ENCODE results near the gene CGAS.
A peak's percentile ranks its signal among the peaks of the same experiment; 100 is the strongest.
"Not testable (repeated sequence)": the region's sequence is repeated elsewhere in the genome, so short reads cannot be mapped to it uniquely, and the experiment has no call there.

Gene CGAS

GRCh38 chr6:73395875-73396274 is 56.2 kb downstream of the CGAS start:
- H3K27me3 ChIP-seq (ENCODE audit: control insufficient read depth, insufficient read depth, low read length) = no peaks in the 10 kb centered on the region
- no peaks in the 10 kb centered on the region for H3K9me3 ChIP-seq (ENCODE audit: control insufficient read depth, insufficient read depth, low read length)
- H3K27ac ChIP-seq (ENCODE audit: low read depth, low read length) = no peak overlapping the region
- no peak overlapping the region for H3K4me3 ChIP-seq (ENCODE audit: low read depth, low read length)
- H3K4me1 ChIP-seq (ENCODE audit: control insufficient read depth, insufficient read depth, low read length) = no peaks in the 10 kb centered on the region
- no peaks in the 10 kb centered on the region for H3K36me3 ChIP-seq (ENCODE audit: control insufficient read depth, insufficient read depth, low read length)
- H3K9ac ChIP-seq (ENCODE audit: low read depth, low read length) = no peak overlapping the region

DNA sequence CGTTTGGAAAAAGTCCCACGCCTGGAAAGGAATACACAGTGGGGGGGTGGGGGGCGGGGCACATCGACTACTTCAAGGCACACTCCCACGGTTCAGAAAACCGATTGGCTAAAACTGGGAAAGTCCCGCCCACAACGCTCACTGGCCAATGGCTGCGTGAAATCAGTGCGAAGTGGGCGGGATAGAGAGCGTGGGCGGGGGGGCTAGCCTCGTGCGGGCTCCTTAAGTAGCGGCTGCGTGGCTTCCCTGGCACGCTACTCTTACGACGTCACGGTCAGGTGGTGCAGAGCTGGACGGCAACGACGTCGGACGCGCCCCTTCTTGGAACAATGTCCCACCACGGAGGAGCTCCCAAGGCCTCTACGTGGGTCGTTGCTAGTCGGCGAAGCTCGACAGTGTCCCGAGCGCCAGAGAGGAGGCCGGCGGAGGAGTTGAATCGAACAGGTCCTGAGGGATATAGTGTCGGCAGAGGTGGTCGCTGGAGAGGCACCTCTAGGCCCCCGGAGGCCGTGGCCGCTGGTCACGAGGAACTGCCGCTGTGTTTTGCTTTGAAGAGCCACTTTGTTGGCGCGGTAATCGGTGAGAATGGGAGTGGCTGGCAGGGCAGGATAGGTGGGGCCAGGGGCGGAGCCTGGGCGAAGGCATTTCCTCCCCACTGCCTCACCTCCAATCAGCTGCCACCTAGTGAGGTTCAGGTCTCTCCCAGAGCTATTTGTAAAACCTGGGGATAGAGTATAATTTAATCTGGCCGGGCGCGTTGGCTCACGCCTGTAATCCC is 57.3 kb downstream of the CGAS start, which contains the start of gene DDX43:
TSS of gene DDX43 (plus strand) at position 252 of the 778 bp plus-strand sequence. CDS start at position 330, 78 bp downstream.
- Histone ChIP-seq H3K4me1 (ENCODE audit: control insufficient read depth, insufficient read depth, low read length) (no peaks in the 10 kb centered on the region), H3K9ac (ENCODE audit: low read depth, low read length) (no peak within 1 kb of the TSS), H3K27me3 (ENCODE audit: control insufficient read depth, insufficient read depth, low read length) (no peaks in the 10 kb centered on the region), H3K9me3 (ENCODE audit: control insufficient read depth, insufficient read depth, low read length) (no peaks in the 10 kb centered on the region), H3K4me3 (ENCODE audit: low read depth, low read length) (no peak within 1 kb of the TSS), H3K27ac (ENCODE audit: low read depth, low read length) (no peak within 1 kb of the TSS), H3K36me3 (ENCODE audit: control insufficient read depth, insufficient read depth, low read length) (no peaks in the 10 kb centered on the region)

GRCh38 chr6:73393278-73393677 is 58.8 kb downstream of the CGAS start:
- H3K27me3 ChIP-seq (ENCODE audit: control insufficient read depth, insufficient read depth, low read length) = no peaks in the 10 kb centered on the region
- no peak overlapping the region for H3K27ac ChIP-seq (ENCODE audit: low read depth, low read length)
- no peak overlapping the region for H3K9ac ChIP-seq (ENCODE audit: low read depth, low read length)
- H3K4me3 ChIP-seq (ENCODE audit: low read depth, low read length) = no peak overlapping the region
- no peaks in the 10 kb centered on the region for H3K9me3 ChIP-seq (ENCODE audit: control insufficient read depth, insufficient read depth, low read length)
- no peaks in the 10 kb centered on the region for H3K36me3 ChIP-seq (ENCODE audit: control insufficient read depth, insufficient read depth, low read length)
- H3K4me1 ChIP-seq (ENCODE audit: control insufficient read depth, insufficient read depth, low read length) = peaks cover 7% of the 10 kb centered on the region; the same call in 1 of the 2 replicates

DNA sequence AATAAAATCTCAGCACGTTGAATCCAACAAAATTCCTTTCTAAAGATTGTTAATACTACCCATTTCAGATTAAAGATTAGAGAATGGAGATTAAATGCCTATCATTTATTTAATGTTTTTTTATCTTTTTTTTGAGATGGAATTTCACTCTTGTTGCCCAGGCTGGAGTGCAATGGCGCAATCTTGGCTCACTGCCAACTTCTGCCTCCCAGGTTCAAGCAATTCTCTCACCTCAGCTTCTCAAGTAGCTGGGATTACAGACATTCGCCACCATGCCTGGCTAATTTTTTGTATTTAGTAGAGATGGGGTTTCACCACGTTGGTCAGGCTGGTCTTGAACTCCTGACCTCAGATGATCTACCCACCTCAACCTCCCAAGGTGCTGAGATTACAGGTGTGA is 59.9 kb downstream of the CGAS start:
- not testable (repeated sequence) for H3K4me3 ChIP-seq (ENCODE audit: low read depth, low read length); H3K27ac ChIP-seq (ENCODE audit: low read depth, low read length); H3K9me3 ChIP-seq (ENCODE audit: control insufficient read depth, insufficient read depth, low read length); H3K9ac ChIP-seq (ENCODE audit: low read depth, low read length); H3K4me1 ChIP-seq (ENCODE audit: control insufficient read depth, insufficient read depth, low read length); H3K27me3 ChIP-seq (ENCODE audit: control insufficient read depth, insufficient read depth, low read length); H3K36me3 ChIP-seq (ENCODE audit: control insufficient read depth, insufficient read depth, low read length)

DNA sequence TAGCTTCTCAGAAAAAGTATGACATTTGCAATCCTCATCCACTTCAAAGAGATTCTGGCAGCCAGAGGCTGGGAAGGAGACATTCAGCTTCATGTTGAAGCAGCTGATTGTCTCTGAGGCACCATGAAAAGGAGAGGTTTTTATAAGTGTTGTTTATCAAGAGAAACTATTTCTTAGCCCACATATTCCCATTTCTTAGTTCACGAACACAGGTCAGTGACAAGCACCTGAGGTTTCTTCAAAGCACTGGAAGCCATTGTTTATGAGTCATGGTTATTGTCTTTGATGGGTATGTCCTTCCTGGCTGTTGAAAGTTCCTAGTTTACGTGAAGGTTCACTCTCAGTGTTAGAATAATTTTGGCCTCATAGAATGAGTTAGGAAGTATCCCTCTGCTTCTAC is 60.4 kb downstream of the CGAS start:
- Histone ChIP-seq H3K27me3 (ENCODE audit: control insufficient read depth, insufficient read depth, low read length) (no peaks in the 10 kb centered on the region), H3K36me3 (ENCODE audit: control insufficient read depth, insufficient read depth, low read length) (no peaks in the 10 kb centered on the region), H3K4me3 (ENCODE audit: low read depth, low read length) (no peak overlapping the region), H3K4me1 (ENCODE audit: control insufficient read depth, insufficient read depth, low read length) (peaks cover 8% of the 10 kb centered on the region; the same call in 1 of the 2 replicates), H3K27ac (ENCODE audit: low read depth, low read length) (no peak overlapping the region), H3K9me3 (ENCODE audit: control insufficient read depth, insufficient read depth, low read length) (no peaks in the 10 kb centered on the region), H3K9ac (ENCODE audit: low read depth, low read length) (no peak overlapping the region)

GRCh38 chr6:73389854-73390253 is 62.2 kb downstream of the CGAS start:
- Histone ChIP-seq H3K27ac (ENCODE audit: low read depth, low read length) (no peak overlapping the region), H3K9ac (ENCODE audit: low read depth, low read length) (no peak overlapping the region), H3K4me3 (ENCODE audit: low read depth, low read length) (no peak overlapping the region)

GRCh38 chr6:73388800-73389512 is 63.1 kb downstream of the CGAS start:
- peak overlapping the region; percentile 61 for H3K4me3 ChIP-seq (ENCODE audit: low read depth, low read length)
- no peaks in the 10 kb centered on the region for H3K9me3 ChIP-seq (ENCODE audit: control insufficient read depth, insufficient read depth, low read length)
- peak overlapping the region; percentile 59 for H3K9ac ChIP-seq (ENCODE audit: low read depth, low read length)
- peaks cover 8% of the 10 kb centered on the region; the same call in 1 of the 2 replicates for H3K4me1 ChIP-seq (ENCODE audit: control insufficient read depth, insufficient read depth, low read length)
- peak overlapping the region; percentile 78 for H3K27ac ChIP-seq (ENCODE audit: low read depth, low read length)
- H3K36me3 ChIP-seq (ENCODE audit: control insufficient read depth, insufficient read depth, low read length) = no peaks in the 10 kb centered on the region
- no peaks in the 10 kb centered on the region for H3K27me3 ChIP-seq (ENCODE audit: control insufficient read depth, insufficient read depth, low read length)

More at GRCh38 chr6:73389854-73390253, 62.2 kb downstream of the CGAS start:
- H3K27me3 ChIP-seq (ENCODE audit: control insufficient read depth, insufficient read depth, low read length) = no peaks in the 10 kb centered on the region
- no peaks in the 10 kb centered on the region for H3K36me3 ChIP-seq (ENCODE audit: control insufficient read depth, insufficient read depth, low read length)
- H3K4me1 ChIP-seq (ENCODE audit: control insufficient read depth, insufficient read depth, low read length) = peaks cover 8% of the 10 kb centered on the region; the same call in 1 of the 2 replicates
- no peaks in the 10 kb centered on the region for H3K9me3 ChIP-seq (ENCODE audit: control insufficient read depth, insufficient read depth, low read length)

DNA sequence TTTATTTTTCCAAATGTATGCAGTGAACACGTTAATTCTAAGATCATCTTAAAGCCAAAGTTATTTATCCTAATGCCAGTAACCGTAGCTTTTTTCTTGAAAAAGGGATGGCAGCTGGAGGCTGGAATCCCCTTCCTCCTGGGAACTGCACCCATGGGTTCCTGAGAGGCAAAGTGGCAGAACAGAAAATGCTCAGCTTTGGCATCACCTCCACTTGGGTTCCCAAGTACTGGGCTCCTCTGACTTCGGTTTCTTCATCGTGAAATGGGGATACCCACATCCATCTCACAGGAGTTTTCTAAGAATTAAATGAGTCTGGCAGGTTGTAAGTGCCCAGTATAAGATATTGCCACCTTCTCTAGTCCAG is 63.7 kb downstream of the CGAS start:
- 0 out of 2 replicates have a peak overlapping the region, but pooled peaks have one; percentile 59 for H3K9ac ChIP-seq (ENCODE audit: low read depth, low read length)
- H3K4me3 ChIP-seq (ENCODE audit: low read depth, low read length) = peak overlapping the region; percentile 61
- H3K27ac ChIP-seq (ENCODE audit: low read depth, low read length) = peak overlapping the region; percentile 78

GRCh38 chr6:73382462-73383113 is 69.5 kb downstream of the CGAS start:
- Histone ChIP-seq H3K36me3 (ENCODE audit: control insufficient read depth, insufficient read depth, low read length) (no peaks in the 10 kb centered on the region), H3K4me1 (ENCODE audit: control insufficient read depth, insufficient read depth, low read length) (no peaks in the 10 kb centered on the region), H3K27me3 (ENCODE audit: control insufficient read depth, insufficient read depth, low read length) (no peaks in the 10 kb centered on the region), H3K4me3 (ENCODE audit: low read depth, low read length) (no peak overlapping the region), H3K9me3 (ENCODE audit: control insufficient read depth, insufficient read depth, low read length) (no peaks in the 10 kb centered on the region), H3K27ac (ENCODE audit: low read depth, low read length) (no peak overlapping the region), H3K9ac (ENCODE audit: low read depth, low read length) (no peak overlapping the region)

More for the DNA sequence above, 63.7 kb downstream of the CGAS start:
- H3K27me3 ChIP-seq (ENCODE audit: control insufficient read depth, insufficient read depth, low read length) = no peaks in the 10 kb centered on the region
- peaks cover 8% of the 10 kb centered on the region; the same call in 1 of the 2 replicates for H3K4me1 ChIP-seq (ENCODE audit: control insufficient read depth, insufficient read depth, low read length)
- H3K36me3 ChIP-seq (ENCODE audit: control insufficient read depth, insufficient read depth, low read length) = no peaks in the 10 kb centered on the region
- H3K9me3 ChIP-seq (ENCODE audit: control insufficient read depth, insufficient read depth, low read length) = no peaks in the 10 kb centered on the region

- H3K9ac ChIP-seq (ENCODE audit: low read depth, low read length); H3K27ac ChIP-seq (ENCODE audit: low read depth, low read length); H3K4me1 ChIP-seq (ENCODE audit: control insufficient read depth, insufficient read depth, low read length); H3K9me3 ChIP-seq (ENCODE audit: control insufficient read depth, insufficient read depth, low read length); H3K36me3 ChIP-seq (ENCODE audit: control insufficient read depth, insufficient read depth, low read length); H3K27me3 ChIP-seq (ENCODE audit: control insufficient read depth, insufficient read depth, low read length); H3K4me3 ChIP-seq (ENCODE audit: low read depth, low read length): not testable (repeated sequence)
These were observed 70.6 kb downstream of the CGAS start for GRCh38 chr6:73381531-73381930.

DNA sequence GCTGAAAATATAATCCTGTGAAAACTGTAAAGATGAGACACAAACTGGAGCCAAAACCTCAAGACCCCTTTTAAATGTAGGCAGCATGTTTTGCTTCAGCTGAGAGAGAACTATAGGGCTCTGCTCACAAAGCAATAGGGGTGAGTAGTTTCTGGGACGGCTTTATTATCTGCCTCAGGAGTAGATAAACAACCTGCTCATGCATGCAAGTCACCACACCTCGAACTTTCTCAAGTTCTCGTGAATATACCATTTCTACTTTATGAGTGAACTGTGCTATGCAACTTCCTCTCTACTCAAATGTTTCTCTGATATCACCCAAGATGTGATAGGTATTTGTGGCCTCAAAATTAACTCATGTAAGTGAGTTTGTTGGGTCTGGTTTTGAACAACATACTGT is 74.9 kb downstream of the CGAS start:
- H3K9me3 ChIP-seq (ENCODE audit: control insufficient read depth, insufficient read depth, low read length) = no peaks in the 10 kb centered on the region
- H3K4me1 ChIP-seq (ENCODE audit: control insufficient read depth, insufficient read depth, low read length) = no peaks in the 10 kb centered on the region
- no peak overlapping the region for H3K4me3 ChIP-seq (ENCODE audit: low read depth, low read length)
- H3K36me3 ChIP-seq (ENCODE audit: control insufficient read depth, insufficient read depth, low read length) = no peaks in the 10 kb centered on the region
- H3K27me3 ChIP-seq (ENCODE audit: control insufficient read depth, insufficient read depth, low read length) = no peaks in the 10 kb centered on the region
- no peak overlapping the region for H3K9ac ChIP-seq (ENCODE audit: low read depth, low read length)
- H3K27ac ChIP-seq (ENCODE audit: low read depth, low read length) = no peak overlapping the region

Data from HUES48 (cell line).